GM03348 (cell line): ENCODE data around the gene CBX2.

ENCODE experiments used
- DNase-seq: peaks from one replicate; pipeline ENCODE4 v3.0.0; 2012; ENCODE audit warnings: low spot score

The CBX2 gene

DNA sequence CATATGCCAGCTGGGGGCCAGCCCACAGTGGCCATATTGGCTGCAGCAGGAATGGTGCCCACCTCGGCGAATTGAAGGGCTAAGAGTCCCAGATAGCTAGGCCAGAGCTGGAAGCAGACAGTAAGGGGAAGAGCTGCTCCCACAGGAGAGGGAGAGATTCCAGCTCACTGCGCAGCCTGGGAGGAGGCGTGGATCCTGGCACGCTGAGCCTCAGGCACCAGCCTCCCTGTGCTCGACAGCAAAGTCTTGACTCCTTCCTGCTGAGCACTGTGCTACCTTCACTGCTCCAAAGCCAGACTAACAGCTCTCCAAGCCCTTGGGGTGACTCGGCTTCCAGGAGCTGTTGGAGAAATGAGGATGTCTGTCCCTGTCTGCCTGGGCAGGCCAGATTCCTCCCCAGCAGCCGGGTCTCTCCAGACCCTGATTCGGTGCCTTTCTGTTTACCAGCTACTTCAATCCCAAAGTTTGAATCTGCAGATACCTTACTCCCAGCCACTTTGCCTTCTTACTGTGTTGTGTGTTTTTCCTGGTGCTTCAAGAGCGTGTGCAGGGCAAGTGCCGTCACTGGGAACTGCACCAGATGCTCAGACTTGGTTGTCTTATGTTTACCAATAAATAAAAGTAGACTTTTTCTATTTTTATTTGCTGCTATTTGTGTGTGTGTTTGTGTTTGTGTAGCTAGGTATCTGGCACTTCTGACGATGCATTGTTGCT, 9.1 kb downstream of the CBX2 start:
- no peak for DNase-seq

DNA sequence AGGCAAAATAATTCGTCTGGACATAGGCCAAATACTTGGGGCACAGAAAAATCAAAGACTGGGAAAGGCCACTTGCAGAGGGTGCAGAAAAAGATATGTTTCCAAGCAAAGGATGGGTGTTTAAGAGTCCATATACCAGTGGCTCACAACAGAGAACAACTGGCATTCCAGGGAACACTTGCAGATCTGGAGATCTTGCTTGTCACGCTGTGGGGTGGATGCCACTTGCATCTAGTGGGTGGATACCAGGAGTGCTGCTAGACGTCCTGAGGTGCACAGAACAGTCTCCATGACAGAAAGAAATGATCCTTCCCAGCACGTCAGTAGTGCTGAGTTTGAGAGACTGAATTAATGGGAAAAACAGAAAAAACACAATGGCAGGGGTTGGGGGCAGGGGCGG, 10.5 kb downstream of the CBX2 start:
- DNase-seq, result no peak

DNA sequence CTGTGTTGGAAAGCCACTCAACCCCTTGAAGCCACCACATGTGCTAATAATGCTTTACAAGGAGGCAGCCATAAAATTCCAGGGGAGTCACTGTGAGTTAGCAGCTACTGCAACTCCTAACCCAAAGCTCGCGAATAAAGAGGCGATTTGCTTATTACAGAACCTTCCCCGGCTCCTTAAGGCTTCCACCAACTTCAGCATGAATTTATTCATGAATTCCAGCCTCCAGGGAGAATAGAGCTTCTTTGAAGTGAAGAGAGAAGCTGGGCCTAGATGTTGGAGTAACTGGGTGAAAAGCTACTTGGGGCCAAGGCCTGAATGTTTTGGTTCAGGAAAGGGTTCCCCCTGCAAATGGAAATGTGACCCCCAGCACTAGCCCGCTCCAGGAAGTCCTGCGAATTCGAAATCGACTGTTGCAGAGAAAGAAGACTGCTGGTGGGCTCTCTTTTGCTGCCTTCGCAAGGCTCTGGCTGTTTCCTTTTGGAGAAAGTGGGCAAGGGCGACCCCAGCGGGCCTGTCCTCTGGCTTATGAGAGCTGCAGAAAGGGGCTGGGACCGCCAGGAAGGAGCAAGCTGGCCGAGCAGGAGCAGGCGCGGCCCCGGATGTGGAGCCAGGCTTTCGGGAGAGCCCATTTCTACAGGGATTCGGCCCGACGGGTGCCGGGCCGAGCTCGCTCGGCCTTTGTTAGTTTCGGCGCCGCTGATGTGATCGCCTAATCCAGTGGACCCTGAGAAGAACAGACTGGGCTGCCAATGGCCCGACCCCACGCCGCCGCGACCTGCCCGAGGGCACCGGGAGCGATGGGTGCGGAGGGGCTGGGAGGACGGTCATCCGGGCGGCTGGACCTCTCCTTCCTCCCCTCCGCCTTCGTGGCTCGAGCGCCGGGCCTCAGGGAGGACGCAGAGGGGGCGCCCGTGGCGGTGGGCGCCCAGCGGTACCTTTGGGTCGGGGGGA, 11.3 kb downstream of the CBX2 start:
- DNase-seq, result no peak

DNA sequence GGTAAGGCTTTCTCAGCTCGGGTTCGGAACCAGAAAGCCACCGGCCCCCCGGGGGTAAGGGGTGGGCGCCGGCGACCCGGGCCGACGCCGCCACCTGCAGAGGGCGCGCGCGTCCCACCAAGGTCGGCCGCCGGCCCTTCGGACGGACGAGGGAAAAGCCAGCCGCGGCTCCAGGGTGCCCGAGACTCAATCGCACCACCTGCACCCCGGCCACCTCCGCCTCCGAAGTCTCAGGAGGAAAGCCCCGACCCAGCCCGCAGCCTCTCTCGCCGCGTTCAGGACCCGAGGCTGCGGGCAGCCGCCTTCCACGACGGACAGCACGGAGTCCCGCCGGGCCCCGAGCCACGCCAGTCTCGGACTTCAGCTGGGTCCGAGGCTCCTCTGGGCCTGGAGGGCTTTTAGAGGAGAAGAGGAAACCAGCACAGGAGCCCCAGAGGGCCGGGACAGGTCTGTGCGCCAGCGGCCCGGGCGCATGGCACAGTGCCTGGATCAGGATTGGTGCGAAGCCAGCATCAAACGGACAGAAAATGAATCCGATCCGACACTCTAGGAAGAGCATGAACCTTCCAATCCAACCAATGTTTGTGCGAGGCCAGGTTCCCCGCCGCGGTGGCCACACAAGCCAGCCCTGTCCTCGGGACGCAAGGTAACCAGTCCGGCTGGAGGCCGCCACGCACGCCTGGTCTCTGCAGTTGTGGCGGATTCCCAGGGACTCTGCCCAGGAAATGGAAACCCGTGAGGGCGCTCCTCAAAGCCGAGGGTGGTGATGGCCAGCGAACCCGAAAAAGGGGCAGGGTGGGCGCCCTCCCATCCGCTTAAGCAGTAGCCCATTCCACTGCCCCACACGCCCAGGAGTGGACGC, 12.2 kb downstream of the CBX2 start:
- DNase-seq, result peak; percentile 85

DNA sequence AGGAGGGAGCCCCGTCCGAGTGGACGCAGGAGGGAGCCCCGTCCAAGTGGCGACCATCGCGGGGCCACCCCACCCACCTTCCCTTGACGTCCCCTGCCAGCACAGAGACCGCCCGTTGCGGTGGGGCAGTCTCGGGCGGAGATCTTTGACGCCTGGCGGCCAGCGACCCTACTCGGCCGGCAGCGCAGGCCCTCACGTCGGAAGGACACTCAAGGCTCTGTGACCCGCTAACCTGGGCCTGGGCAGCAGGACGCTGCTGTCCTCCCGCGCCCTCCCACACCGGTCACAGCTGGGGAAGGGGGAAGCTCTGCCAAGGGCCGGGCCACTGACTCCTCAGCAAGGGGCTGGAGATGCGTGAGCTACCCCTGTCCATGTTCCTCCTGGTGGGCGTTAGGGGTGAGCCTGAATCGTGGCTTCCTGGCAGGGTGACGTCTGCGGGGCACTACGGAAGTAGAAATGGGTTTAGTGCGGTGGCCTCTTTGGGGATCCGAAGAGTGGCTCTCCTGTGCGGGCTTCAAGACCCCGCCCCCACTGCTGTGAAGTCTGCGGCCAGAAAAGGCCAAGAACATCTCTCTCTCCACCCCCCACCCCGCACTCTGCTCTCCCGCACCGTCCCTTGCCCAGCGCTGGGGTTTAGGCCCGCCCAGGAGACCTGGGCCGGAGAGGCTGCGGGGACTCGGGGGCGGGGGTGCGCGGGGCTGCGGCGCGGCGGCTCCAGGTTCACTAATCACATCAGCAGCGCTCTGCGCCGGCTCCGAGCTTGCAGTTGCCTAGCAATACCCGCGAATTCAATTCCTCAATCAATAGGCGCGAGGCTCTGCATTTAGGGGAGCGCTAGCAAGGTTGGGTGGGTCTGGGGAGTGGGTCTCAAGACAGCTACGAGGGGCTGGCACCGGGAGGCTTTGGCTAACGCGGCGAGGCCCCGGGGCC, 13.1 kb downstream of the CBX2 start:
- DNase-seq, result no peak

DNA sequence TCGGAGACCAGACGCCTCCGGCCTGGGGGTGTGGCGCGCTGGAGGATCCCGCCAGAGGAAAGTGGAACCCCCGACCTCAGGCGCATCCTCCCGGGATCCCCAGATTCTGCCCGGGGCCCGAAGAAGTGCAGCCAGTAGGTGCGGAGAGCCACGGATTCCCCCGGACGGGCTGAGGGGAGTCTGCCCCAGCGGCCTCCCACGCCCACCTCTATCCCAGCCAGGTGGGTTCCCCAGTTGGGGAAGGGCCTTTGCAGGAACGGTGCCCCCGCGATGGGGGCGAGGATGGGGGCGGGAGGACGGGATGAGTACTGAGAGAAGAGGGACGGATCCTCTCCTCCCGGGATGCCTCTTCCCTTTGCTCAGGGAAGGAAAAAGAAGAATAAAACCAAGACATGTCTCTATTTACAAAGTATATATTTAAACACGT, 13.8 kb downstream of the CBX2 start:
- DNase-seq, result no peak

DNA sequence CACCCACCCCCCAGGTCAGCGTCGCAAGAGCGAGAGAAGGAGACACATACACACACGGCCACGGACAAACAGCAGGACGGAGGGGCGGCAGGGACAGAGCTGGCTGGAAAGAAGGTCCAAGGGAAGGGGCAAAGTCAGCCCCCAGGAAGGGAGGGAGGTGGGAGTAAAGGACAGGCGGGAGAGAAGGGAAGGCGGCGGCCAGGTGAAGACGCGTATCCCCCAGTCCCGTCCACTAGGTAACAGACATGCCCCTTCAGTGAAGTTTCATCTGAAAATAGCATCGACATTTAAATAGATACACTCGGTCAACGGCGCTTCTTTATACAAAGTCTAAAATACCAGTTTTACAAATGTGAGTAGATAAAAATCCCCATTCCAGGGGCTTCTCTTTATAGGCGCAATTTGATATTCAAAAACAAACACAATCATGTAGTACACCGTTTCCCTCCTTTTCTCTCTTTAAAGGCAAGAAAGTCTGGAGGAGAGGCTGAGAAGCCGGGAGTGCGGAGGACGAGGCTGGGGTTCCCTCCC, 14.5 kb downstream of the CBX2 start:
- DNase-seq, result no peak

DNA sequence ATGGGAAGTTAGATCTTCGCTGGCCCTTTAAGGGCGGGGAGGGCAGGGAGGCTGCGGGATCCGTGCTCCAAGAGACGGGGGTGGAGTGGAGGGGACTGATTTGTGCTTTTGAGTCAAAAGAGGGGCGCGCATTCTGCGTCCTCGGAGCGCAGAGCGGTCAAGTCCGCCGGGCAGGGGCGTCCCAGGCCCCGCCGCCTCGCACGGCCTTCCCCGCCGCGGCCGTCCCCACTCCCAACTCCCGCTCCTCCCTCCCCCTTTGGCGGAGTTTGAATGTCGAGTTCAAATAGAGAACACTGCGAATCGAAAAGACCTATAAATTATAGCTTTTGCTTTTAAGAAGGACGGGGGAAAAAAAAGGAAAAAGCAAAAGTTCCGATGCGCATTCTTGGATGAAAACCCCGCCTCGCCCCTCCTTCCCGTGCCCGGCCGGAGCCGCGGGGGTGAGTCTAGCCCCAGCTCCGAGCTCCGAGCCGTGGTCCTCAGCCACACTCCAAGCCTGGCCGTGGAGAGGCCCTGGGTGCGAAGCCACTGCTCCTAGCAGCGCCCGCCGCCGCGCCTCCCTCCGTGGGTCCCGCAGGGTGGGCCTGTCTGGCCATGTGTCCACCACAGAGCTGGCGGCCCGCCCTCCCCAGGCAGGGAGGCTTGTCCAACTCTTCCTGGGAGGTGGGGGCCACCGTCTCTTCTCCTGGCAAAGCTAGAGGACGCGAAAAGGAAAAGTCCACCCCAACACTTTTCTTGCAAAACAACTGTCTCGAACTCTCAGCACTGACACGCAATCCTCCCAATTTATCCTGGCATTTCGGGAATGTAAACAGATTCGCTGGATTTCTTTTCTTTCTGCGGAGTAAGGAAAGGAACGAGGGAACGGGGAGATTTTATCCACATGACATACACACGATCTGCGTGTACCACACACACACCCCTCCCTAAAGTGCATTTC, 15.3 kb downstream of the CBX2 start:
- DNase-seq, result peak; percentile 85

DNA sequence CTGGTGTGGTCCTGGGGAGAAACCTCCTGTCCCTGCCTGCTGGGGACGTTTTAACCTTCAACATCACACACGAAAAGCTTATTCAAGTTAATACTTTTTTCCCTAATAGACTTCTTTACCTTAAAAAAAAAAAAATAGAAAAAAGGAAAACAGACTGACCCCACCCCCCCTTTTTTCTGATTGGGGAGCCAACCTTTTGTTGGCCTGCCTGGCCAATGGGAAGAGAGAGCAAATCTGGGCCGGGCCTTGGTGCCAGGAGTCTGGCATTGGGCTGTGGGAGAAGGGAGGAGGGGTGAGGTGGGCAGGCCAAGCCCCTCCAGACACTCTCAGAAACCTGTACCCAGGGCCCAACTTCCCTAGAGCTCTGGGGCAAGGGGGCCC, 16.0 kb downstream of the CBX2 start:
- peak; percentile 88 for DNase-seq

DNA sequence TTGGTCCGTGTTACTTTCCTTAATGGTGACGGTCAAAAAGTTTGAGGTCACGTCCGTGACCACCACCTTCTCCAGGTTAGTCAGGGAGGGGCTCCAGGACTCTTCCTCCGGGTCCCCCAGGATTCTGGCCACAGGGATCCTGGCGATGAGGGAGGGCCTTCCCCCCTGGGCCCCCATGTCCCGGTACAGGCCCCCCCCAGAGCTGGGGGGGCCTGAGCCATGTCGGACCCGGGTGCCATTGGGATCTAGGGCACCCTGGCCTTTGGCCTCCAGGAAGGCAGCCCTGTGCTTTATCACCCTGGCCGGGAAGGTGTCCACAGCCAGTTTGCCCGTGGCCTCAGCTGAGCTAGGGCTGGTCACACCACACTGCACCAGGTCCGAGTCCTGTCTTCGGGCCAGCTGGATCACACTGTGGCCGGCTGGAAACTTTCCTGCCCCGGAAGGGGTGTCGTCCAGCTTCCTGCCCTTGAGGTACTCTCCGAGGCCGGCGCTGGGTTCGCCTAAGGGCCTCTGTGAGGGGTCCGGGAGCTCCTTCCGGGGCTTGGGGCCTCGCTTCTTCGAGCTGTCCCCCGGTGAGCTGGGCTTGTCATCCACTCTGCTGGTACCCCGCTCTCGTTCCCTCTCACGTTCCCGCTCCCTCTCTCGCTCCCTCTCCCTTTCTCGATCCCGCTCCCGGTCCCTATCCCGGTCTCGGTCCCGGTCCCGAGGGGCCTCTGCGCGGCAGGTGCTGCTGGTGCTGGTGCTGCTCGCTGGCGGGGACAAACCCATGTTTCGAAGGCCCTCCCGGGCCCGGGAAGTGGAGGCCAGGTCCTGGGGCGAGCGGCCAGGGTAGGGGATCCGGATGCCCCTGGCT, 16.9 kb downstream of the CBX2 start:
- no peak for DNase-seq

DNA sequence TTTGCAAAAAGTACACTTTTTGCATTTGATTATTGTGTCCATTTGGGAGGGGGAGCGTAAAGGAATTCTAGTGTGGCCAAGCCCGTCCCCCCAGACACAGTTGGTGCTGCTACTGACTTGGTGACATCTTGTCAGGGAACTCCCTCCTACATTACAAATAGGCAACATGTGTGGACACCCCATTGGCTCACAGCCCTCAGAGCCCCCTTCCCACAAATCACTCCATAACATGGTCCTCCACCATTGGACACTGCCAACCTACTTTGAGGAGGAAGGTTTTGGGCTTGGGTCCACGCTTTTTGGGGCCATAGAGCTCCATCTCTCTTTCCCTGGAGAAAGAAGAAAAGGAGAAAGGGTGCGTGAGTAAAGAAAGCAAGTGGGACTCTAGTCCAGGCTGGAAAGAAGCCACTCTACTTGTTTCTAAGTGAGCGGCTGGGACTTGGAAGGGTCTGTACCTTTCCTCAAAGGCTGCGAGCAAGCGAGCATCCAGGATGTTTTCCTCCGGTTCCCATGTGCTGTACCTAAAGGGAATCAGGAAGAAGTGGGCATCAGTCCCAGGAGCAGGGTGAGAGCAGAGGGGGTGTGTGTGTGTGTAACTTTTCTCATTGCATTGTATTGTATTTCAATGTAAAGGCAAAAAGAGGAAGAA, 18.0 kb downstream of the CBX2 start:
- no peak for DNase-seq

DNA sequence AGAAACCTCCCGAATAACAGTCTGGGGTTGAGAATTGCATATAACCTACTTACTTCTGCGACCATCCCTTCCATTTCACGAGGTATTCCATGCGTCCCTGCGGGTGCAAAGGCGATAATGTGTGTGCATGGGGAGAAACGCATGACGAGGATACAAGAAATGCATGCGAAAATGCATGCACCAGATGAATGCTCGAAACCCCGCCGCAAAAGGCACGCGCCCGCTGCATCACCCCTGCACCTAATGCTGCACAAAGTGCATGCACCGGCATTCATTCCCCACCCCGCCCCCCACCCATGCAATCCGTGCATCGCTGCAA, 18.5 kb downstream of the CBX2 start:
- no peak for DNase-seq

DNA sequence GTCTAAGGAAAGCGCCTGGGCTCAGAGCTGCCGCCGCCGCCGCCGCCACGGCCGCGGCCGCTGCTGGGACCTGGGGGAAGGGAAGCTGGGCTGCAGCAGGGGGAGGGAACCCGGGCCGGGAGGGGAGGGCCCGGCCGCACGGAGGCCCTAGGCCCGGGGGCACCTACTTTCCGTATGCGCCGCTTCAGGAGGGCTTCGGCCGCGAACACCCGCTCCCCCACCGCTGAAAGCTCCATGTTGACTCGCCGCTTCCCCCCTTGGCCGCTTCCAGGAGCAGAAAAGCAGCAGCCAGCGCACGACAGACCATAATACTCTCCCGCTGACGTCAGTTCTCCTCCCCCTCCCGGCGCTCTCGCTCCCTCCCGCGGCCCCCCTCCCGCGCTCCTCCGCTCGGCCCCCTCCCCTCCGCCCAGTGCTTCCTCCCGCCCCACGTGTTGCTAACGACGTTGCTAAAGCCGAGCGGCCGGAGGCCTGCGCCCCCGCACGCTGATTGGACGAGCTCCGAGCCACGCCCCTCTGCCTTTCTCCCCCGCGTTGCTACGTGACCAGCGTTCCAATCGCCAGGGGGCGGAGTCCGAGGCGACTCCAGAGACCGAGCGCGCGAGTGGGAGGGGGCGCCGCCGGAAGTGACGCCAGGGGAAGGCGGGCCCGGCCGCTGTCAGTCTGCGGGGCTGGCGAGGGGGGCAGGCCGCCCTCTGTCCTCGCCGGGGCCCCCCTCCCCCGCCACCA, 19.0 kb downstream of the CBX2 start, which contains the start of gene CBX8:
TSS of gene CBX8 (minus strand) at position 315 of the 729 bp plus-strand sequence. CDS start at position 236, 79 bp downstream.
- peak; percentile 100 for DNase-seq

DNA sequence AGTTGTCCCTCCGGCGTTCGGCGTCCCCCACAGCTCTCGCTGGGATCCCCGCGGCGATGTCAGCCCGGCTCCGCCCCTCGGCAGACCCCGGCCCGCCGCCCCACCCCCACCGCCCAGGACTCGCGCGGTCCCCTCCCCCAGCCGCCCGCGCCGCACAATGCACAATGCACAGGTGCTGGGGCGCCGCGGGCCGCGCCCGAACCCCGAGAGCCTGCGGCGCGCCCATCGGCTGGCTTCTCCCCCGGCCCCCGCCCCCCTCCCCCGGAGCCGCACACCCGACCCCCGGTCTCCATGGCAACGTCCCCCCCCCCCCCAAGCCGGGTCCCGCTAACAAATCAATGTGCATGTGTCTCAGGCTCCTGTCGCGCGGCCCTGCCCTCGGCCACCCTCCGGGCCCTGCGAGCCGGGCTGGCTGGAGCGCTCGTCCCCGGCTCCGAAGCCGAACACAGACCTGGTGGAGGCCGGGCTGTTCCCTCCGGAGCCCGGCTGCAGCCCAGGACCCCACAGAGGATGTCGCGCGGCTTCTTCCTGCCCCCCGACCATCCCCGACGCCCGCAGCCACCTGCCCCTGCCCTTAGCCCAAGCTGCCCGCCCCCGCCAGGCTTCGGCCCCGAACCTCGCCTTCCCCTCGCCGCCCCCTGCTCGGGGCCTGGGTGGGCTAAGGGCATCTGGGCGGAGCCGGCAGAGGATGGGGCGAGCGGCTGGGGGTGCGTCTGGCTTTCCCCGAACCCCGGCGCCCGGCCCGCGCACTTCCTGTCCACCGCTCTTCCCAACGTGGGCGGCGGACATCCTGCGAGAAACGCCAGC, 19.7 kb downstream of the CBX2 start:
- peak; percentile 49 for DNase-seq

DNA sequence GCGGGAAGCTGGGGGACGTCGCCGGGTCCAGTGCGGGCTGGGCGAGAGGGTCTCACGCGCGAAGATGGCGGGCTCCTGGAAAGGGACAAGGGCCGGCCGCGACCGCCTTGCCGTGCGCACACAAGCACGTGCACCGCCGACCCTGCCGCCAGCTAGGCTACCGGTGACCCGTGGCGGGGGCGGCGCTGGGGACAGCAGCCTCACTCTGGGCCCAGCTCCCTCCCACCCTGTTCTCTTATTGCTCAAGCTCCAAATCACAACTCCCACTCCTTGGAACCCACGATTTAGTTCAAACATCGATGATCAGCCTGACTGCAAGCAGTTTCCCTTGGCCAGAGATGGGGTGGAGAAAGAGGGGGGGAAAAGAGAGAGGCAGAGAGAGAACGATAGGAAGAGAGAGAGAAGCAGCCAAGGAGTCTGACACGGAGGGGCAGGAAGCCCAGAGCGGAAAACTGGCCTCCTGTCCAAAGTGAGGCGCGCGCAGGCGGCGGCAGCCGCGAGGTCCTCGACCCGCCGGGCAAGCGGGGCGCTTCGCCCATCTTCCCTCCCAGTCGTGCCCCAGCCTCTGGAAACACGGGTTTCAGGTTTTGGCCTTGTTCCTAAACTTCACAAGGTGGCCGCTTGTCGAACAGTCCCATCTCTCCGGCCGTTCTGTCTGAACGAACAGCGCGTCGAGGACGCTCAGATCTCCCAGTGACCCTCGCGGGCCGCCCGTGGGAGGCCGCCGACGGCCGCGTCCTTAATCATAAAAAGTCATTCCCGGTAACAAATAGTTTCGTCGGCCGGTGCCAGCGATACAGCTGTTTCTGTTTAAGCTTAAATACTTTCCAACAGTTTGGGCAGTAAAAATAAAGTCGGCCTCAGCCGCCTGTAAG, 20.6 kb downstream of the CBX2 start:
- DNase-seq, result peak; percentile 50

DNA sequence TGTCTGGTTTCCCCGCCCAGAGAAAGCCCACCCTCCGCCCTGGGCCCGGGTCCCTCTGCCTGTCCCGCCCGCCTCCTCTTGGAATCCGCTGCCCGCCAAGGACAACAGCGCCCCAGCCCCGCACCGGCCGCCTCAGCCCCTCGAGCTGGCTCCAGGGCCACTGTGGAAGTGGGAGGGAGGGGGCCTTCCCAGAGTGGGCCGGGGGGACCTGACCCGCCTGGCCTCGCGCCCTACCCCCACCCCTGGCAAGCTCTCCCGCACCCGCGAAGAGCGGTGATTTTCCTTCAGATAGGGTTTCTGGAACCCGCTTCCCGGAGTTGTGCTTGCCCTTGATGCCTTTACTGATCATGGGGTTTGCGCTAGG, 21.2 kb downstream of the CBX2 start:
- DNase-seq, result no peak
